ENCODE results near the gene SHMT2. TPM values are rescaled to one million over a fixed set of nuclear protein-coding genes. Genes with fewer than 3 reads are reported as not detected.

The SHMT2 gene
- total and polyA plus RNA-seq, 2 of the 13 experiments (the other 11 are each of a cell fraction or from before 2014, with no cell fraction given), result 181 to 393 TPM

GRCh38 chr12:57235017-57235727 is 5.7 kb downstream of the SHMT2 start (continued):
- TF ChIP-seq ZNF318 (CRISPR knock-in tag; IDR thresholded peaks at IDR 0.05) (no peak), THRA (CRISPR knock-in tag; IDR thresholded peaks at IDR 0.05; ENCODE audit: borderline replicate concordance) (peak; percentile 22; the same call in 1 of the 2 replicates), ELF3 (CRISPR knock-in tag; IDR thresholded peaks at IDR 0.05) (no peak), SSRP1 (CRISPR knock-in tag; IDR thresholded peaks at IDR 0.05) (peak; percentile 42; the same call in 1 of the 2 replicates), MYC (CRISPR knock-in tag; IDR thresholded peaks at IDR 0.05; ENCODE audit: borderline replicate concordance) (peak; percentile 39; the same call in 1 of the 2 replicates), SRSF1 (optimal IDR thresholded peaks at IDR 0.05; ENCODE audit: low read depth, low read length) (peak; percentile 80), CHD4 (IDR thresholded peaks at IDR 0.05; ENCODE audit: borderline replicate concordance, low read length) (no peak), CTCF (CRISPR knock-in tag; IDR thresholded peaks at IDR 0.05) (peak; percentile 56), PAF1 (CRISPR knock-in tag; IDR thresholded peaks at IDR 0.05) (peak; percentile 94; the same call in 1 of the 2 replicates), STAG1 (CRISPR knock-in tag; IDR thresholded peaks at IDR 0.05) (no peak), ZNF281 (CRISPR knock-in tag; IDR thresholded peaks at IDR 0.05; ENCODE audit: borderline replicate concordance) (peak; percentile 80; the same call in 1 of the 2 replicates), HNF4A (CRISPR knock-in tag; IDR thresholded peaks at IDR 0.05) (peak; percentile 36; the same call in 1 of the 2 replicates), HNRNPK (IDR thresholded peaks at IDR 0.05; ENCODE audit: low read depth, low read length, poor library complexity, severe bottlenecking) (peak; percentile 74), AGO2 (optimal IDR thresholded peaks at IDR 0.05; ENCODE audit: low read depth, low read length) (peak; percentile 98)

All from HepG2 (cell line).